WTC11 (cell line): ENCODE measurements around the gene PPP1R37. TPM values are rescaled to one million over a fixed set of nuclear protein-coding genes. Genes with fewer than 3 reads are reported as not detected.

Experiments
- ATAC-seq: fragments of 200-7000 bp; cut with Tn5 transposase; 2 replicates; pipeline ENCODE4 v1.10.0; 2021; ENCODE audit warnings: mild to moderate bottlenecking, moderate library complexity
- CTCF ChIA-PET: fragments of 300-600 bp; sonication (Branson Sonifier 250); formaldehyde crosslinking; loops from one replicate; lab custom pipeline; 2021; ENCODE audit warnings: antibody characterized with exemption; lab: Charles Lee
- POLR2A ChIA-PET: fragments of 350-600 bp; sonication (Branson Sonifier 250); formaldehyde crosslinking; loops from one replicate; lab custom pipeline; 2021; ENCODE audit warnings: antibody characterized with exemption; lab: Charles Lee
- DNase-seq: peaks from one replicate; pipeline ENCODE4 v3.0.0; 2021; ENCODE audit warnings: low spot score
- H3K27ac Mint-ChIP-seq: 2 replicates; pipeline ENCODE4 v1.8.0; 2021; ENCODE audit warnings: mixed read lengths
- H3K27me3 Mint-ChIP-seq: 2 replicates; pipeline ENCODE4 v1.8.0; 2021; ENCODE audit warnings: low read depth, mild to moderate bottlenecking, moderate library complexity, mixed read lengths
- H3K36me3 Mint-ChIP-seq: 2 replicates; pipeline ENCODE4 v1.8.0; 2021; ENCODE audit warnings: mixed read lengths
- H3K4me1 Mint-ChIP-seq: 2 replicates; pipeline ENCODE4 v1.8.0; 2022; ENCODE audit warnings: mixed read lengths
- H3K4me3 Mint-ChIP-seq: 2 replicates; pipeline ENCODE4 v1.8.0; 2021; ENCODE audit warnings: mild to moderate bottlenecking, moderate library complexity, mixed read lengths
- H3K9me3 Mint-ChIP-seq: 2 replicates; pipeline ENCODE4 v1.8.0; 2021; ENCODE audit warnings: mixed read lengths
- ARID4B ChIP-seq: sonication (generic); formaldehyde crosslinking; IDR thresholded peaks from 2 replicates; pipeline ENCODE4 v1.8.0; 2023; ENCODE audit warnings: missing genetic modification reagents, mild to moderate bottlenecking, borderline replicate concordance
- ATF1 ChIP-seq: sonication (generic); formaldehyde crosslinking; IDR thresholded peaks from 2 replicates; pipeline ENCODE4 v1.8.1; 2023; ENCODE audit warnings: mild to moderate bottlenecking, moderate library complexity, missing genetic modification reagents
- ATF2 ChIP-seq: sonication (generic); formaldehyde crosslinking; IDR thresholded peaks from 2 replicates; pipeline ENCODE4 v1.8.1; 2022; ENCODE audit warnings: low read depth, missing genetic modification reagents, borderline replicate concordance
- CBFB ChIP-seq: sonication (generic); formaldehyde crosslinking; IDR thresholded peaks from 2 replicates; pipeline ENCODE4 v1.8.1; 2022; ENCODE audit warnings: mild to moderate bottlenecking, low read depth, missing genetic modification reagents
- CTCF ChIP-seq: fragments of 200-600 bp; IDR thresholded peaks from 2 replicates; pipeline ENCODE4 v1.8.0; 2022; ENCODE audit warnings: antibody characterized with exemption
- GRHL2 ChIP-seq: fragments of 250-450 bp; sonication (Bioruptor Pico); IDR thresholded peaks from 2 replicates; pipeline ENCODE4 v1.8.0; 2022; ENCODE audit warnings: mild to moderate bottlenecking, moderate library complexity; ENCODE audit not compliant: insufficient replicate concordance, severe bottlenecking
- HMGA2 ChIP-seq: fragments of 250-450 bp; sonication (Bioruptor Pico); IDR thresholded peaks from 2 replicates; pipeline ENCODE4 v1.4.0; 2021; ENCODE audit warnings: mild to moderate bottlenecking, moderate library complexity
- IRF1 ChIP-seq: sonication (generic); formaldehyde crosslinking; IDR thresholded peaks from 2 replicates; pipeline ENCODE4 v1.8.0; 2023; ENCODE audit warnings: missing genetic modification reagents
- IRF2 ChIP-seq: sonication (generic); formaldehyde crosslinking; IDR thresholded peaks from 2 replicates; pipeline ENCODE4 v1.8.0; 2022; ENCODE audit warnings: low read depth, missing genetic modification reagents, borderline replicate concordance
- NFATC4 ChIP-seq: fragments of 250-450 bp; sonication (Bioruptor Pico); IDR thresholded peaks from 2 replicates; pipeline ENCODE4 v1.9.0; 2021; ENCODE audit warnings: mild to moderate bottlenecking
- NFE2L1 ChIP-seq: sonication (generic); formaldehyde crosslinking; IDR thresholded peaks from 2 replicates; pipeline ENCODE4 v1.8.1; 2023; ENCODE audit warnings: missing genetic modification reagents
- OVOL2 ChIP-seq: fragments of 250-450 bp; sonication (Bioruptor Pico); IDR thresholded peaks from 2 replicates; pipeline ENCODE4 v1.9.0; 2021; ENCODE audit warnings: mild to moderate bottlenecking, borderline replicate concordance
- TCF7 ChIP-seq: sonication (generic); formaldehyde crosslinking; IDR thresholded peaks from 2 replicates; pipeline ENCODE4 v1.8.0; 2022; ENCODE audit warnings: mild to moderate bottlenecking, low read depth, missing genetic modification reagents, moderate library complexity
- TP53 ChIP-seq: sonication (generic); formaldehyde crosslinking; IDR thresholded peaks from 2 replicates; pipeline ENCODE4 v1.8.1; 2023; ENCODE audit warnings: mild to moderate bottlenecking, missing genetic modification reagents
- USF2 ChIP-seq: sonication (generic); formaldehyde crosslinking; IDR thresholded peaks from 2 replicates; pipeline ENCODE4 v1.8.1; 2023; ENCODE audit warnings: mild to moderate bottlenecking, missing genetic modification reagents, moderate library complexity
- ZNF416 ChIP-seq: fragments of 250-450 bp; sonication (Bioruptor Pico); IDR thresholded peaks from 2 replicates; pipeline ENCODE4 v1.9.0; 2021; ENCODE audit warnings: mild to moderate bottlenecking, inconsistent platforms
- ZNF532 ChIP-seq: fragments of 250-450 bp; sonication (Bioruptor Pico); IDR thresholded peaks from 2 replicates; pipeline ENCODE4 v1.9.0; 2021; ENCODE audit warnings: mild to moderate bottlenecking, borderline replicate concordance
- ZNF671 ChIP-seq: fragments of 250-450 bp; sonication (Bioruptor Pico); IDR thresholded peaks from 2 replicates; pipeline ENCODE4 v1.8.0; 2021; ENCODE audit warnings: mild to moderate bottlenecking
- ZSCAN18 ChIP-seq: fragments of 250-450 bp; sonication (Bioruptor Pico); IDR thresholded peaks from 2 replicates; pipeline ENCODE4 v2.1.2; 2022; ENCODE audit warnings: mild to moderate bottlenecking, moderate library complexity
- total RNA-seq: library from RNA; stranded (reverse); gene quantifications from 3 replicates; pipeline ENCODE4 v1.2.3, GENCODE V29; 2021

Gene PPP1R37
- total RNA-seq, 1 experiment from 2014 or later = 35.4 TPM

GRCh38 chr19:45122832-45123231 is 29.9 kb downstream of the PPP1R37 start (continued):
- no peak for TF ChIP-seq ARID4B (CRISPR knock-in tag)
- no peak for TF ChIP-seq ZNF532

GRCh38 chr19:45123440-45123850 is 30.5 kb downstream of the PPP1R37 start:
- H3K27me3 Mint-ChIP-seq = no peaks in the 10 kb centered on the region
- no peaks in the 10 kb centered on the region for H3K9me3 Mint-ChIP-seq
- POLR2A ChIA-PET = no interaction called here
- DNase-seq (no peak), ATAC-seq (no peak)
- CTCF ChIA-PET = interaction anchor here (0.7 kb wide), 3 partner anchors 17 to 134 kb away, joined by 3 read pairs; no protein-coding TSS in a partner anchor
- no peak overlapping the region for H3K4me3 Mint-ChIP-seq
- no peak for TF ChIP-seq ZNF416
- TF ChIP-seq NFATC4 (CRISPR knock-in tag) = no peak
- no peak for TF ChIP-seq IRF1 (CRISPR knock-in tag)
- no peak for TF ChIP-seq TCF7
- no peak for TF ChIP-seq CBFB (CRISPR knock-in tag)
- no peak for TF ChIP-seq HMGA2 (CRISPR knock-in tag)
- TF ChIP-seq ATF1 (CRISPR knock-in tag) = no peak
- no peak for TF ChIP-seq IRF2
- TF ChIP-seq OVOL2 = no peak
- no peak for TF ChIP-seq NFE2L1 (CRISPR knock-in tag)
- H3K36me3 Mint-ChIP-seq = no peaks in the 10 kb centered on the region
- no peak overlapping the region for H3K27ac Mint-ChIP-seq
- peaks cover 7% of the 10 kb centered on the region for H3K4me1 Mint-ChIP-seq

- Mint-ChIP-seq H3K9me3 (no peaks in the 10 kb centered on the region), H3K27ac (peak overlapping the region; percentile 17; the same call in 1 of the 2 replicates), H3K4me3 (no peak overlapping the region), H3K36me3 (no peaks in the 10 kb centered on the region), H3K4me1 (peaks cover 7% of the 10 kb centered on the region), H3K27me3 (no peaks in the 10 kb centered on the region)
- DNase-seq (no peak), ATAC-seq (no peak)
- ChIA-PET CTCF (interaction anchor here (0.7 to 1.6 kb wide), 2 partner anchors 64 to 117 kb away, joined by 3 to 4 read pairs; no protein-coding TSS in a partner anchor), POLR2A (no interaction called here)
- TF ChIP-seq GRHL2 (CRISPR knock-in tag) (no peak), ATF2 (CRISPR knock-in tag) (no peak), TP53 (CRISPR knock-in tag) (no peak), ZNF671 (no peak), USF2 (CRISPR knock-in tag) (no peak), CTCF (no peak), ZSCAN18 (CRISPR knock-in tag) (no peak)
Observed at GRCh38 chr19:45124021-45124420, 31.0 kb downstream of the PPP1R37 start.
